ENCODE data around the gene GAPVD1.
"Not testable (repeated sequence)": the region's sequence is repeated elsewhere in the genome, so short reads cannot be mapped to it uniquely, and the experiment has no call there.

The GAPVD1 gene

GRCh38 chr9:125312411-125312810 lies 50.8 kb downstream of the GAPVD1 start:
- DNase-seq = no peak

- not testable (repeated sequence) for DNase-seq
Observed at GRCh38 chr9:125316359-125316758, 54.7 kb downstream of the GAPVD1 start.

GRCh38 chr9:125317704-125318103 lies 56.1 kb downstream of the GAPVD1 start:
- DNase-seq = no peak

GRCh38 chr9:125321496-125321895 lies 59.9 kb downstream of the GAPVD1 start:
- no peak for DNase-seq

GRCh38 chr9:125323615-125324014 lies 62.0 kb downstream of the GAPVD1 start:
- DNase-seq = no peak

- no peak for DNase-seq
Observed at GRCh38 chr9:125325826-125326225, 64.2 kb downstream of the GAPVD1 start.

GRCh38 chr9:125329978-125330377 lies 68.4 kb downstream of the GAPVD1 start:
- no peak for DNase-seq

GRCh38 chr9:125330587-125330986 lies 69.0 kb downstream of the GAPVD1 start:
- no peak for DNase-seq

- DNase-seq = no peak
Observed at GRCh38 chr9:125332527-125332926, 70.9 kb downstream of the GAPVD1 start.

GRCh38 chr9:125337236-125337635 lies 75.6 kb downstream of the GAPVD1 start:
- DNase-seq = no peak

GRCh38 chr9:125338929-125339328 lies 77.3 kb downstream of the GAPVD1 start:
- no peak for DNase-seq

GRCh38 chr9:125341566-125341965 lies 79.9 kb downstream of the GAPVD1 start:
- DNase-seq = no peak

- no peak for DNase-seq
Observed at GRCh38 chr9:125343518-125344275, 82.1 kb downstream of the GAPVD1 start.

GRCh38 chr9:125346080-125346732 lies 84.6 kb downstream of the GAPVD1 start:
- DNase-seq = no peak

GRCh38 chr9:125355601-125356000 lies 94.0 kb downstream of the GAPVD1 start:
- DNase-seq = no peak

GRCh38 chr9:125356032-125356431 lies 94.4 kb downstream of the GAPVD1 start:
- DNase-seq = no peak

GRCh38 chr9:125359011-125359410 lies 97.4 kb downstream of the GAPVD1 start:
- DNase-seq = no peak

- DNase-seq = no peak
Observed at GRCh38 chr9:125360601-125361000, 99.0 kb downstream of the GAPVD1 start.

GRCh38 chr9:125361837-125362531 lies 100.4 kb downstream of the GAPVD1 start:
- DNase-seq = no peak

- DNase-seq = no peak
Observed at GRCh38 chr9:125366676-125367075, 105.0 kb downstream of the GAPVD1 start.

GRCh38 chr9:125370786-125371185 lies 109.2 kb downstream of the GAPVD1 start:
- DNase-seq = no peak

GRCh38 chr9:125372441-125373226 lies 111.0 kb downstream of the GAPVD1 start:
- DNase-seq = no peak

All from anterior cingulate cortex (tissue), 58 donors.